OCI-LY1 (cell line): ENCODE measurements around the gene SCN1A.

ENCODE experiments used
- CTCF ChIP-seq: fragments of 200-600 bp; sonication (generic), shearing (Covaris generic); IDR thresholded peaks from 2 replicates; pipeline ENCODE4 v1.5.1; 2017; ENCODE audit warnings: mild to moderate bottlenecking, antibody characterized with exemption, low read length, moderate library complexity, mixed read lengths
- EZH2 ChIP-seq: fragments of 200-600 bp; sonication (generic), shearing (Covaris generic); IDR thresholded peaks from 2 replicates; pipeline ENCODE4 v1.8.0; 2017; ENCODE audit warnings: borderline replicate concordance, mixed run types, mild to moderate bottlenecking, antibody characterized with exemption, low read length, moderate library complexity, mixed read lengths

DNA sequence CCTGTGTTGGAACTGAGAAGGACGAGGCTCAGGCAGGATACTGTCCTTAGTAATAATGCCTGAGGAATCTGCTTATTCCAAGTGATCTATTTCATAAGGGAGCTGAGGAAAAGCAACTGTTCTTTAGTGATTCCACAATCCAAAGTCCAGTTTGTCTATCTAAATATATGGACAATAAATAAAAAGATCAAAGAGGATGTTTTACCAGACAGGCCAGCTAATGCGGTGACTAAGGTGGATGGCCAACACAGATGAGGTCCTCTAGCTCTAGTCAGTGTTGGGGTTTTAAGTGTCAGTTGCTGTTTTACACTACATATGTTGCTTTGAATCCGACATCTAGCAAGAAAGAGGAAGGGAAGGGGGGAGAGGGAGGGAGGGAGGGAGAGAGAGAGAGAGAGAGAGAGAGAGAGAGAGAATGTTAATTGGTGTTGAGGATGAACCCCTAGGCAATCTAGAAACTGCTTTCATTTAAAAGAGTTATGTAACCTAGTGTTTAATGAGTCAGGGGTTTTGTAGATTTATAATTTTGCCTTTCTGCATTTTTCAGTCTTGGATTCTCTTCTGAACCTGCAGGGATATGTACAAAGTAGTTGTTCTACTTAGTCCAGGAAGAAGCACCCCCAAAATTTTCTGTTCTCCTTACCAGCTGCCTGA, 27.0 kb upstream of the SCN1A start:
- TF ChIP-seq CTCF (no peak), EZH2 (no peak)
